ENCODE data around the gene ARL13B. TPM values are rescaled to one million over a fixed set of nuclear protein-coding genes. Genes with fewer than 3 reads are reported as not detected.

ARL13B gene
- 3.4 and 5.7 TPM in 2 replicates for total RNA-seq

GRCh38 chr3:93979850-93980676, at the start of gene ARL13B:
ARL13B (plus strand) TSS chr3:93980155; CDS start chr3:93980424, 269 bp downstream.

GRCh38 chr3:93973131-93974126, 6.5 kb upstream of the ARL13B start, which contains the start of gene PROS1:
PROS1 (minus strand) TSS chr3:93973896; CDS start chr3:93973749, 147 bp downstream.

GRCh38 chr3:94028093-94028837, 48.3 kb downstream of the ARL13B start, which contains the start of gene STX19:
STX19 (minus strand) TSS chr3:94028597; CDS start chr3:94015269, 13,328 bp downstream.

GRCh38 chr3:94062513-94063404, 82.8 kb downstream of the ARL13B start, which contains the start of the genes DHFR2 and NSUN3:
DHFR2 (minus strand) TSS chr3:94062916; CDS start chr3:94061511, 1,405 bp downstream.
NSUN3 (plus strand) TSS chr3:94063061; CDS start chr3:94063127, 66 bp downstream.

Other genes with a start within 250 kb of the ARL13B start
- gene PROS1, start 6.3 kb upstream of the ARL13B start, total RNA-seq = 8.6 and 11.9 TPM in 2 replicates
- not detected in 2 replicates for gene STX19, start 48.4 kb downstream of the ARL13B start, total RNA-seq
- 1.9 and 2.7 TPM in 2 replicates for gene DHFR2, start 82.8 kb downstream of the ARL13B start, total RNA-seq
- gene NSUN3, start 82.9 kb downstream of the ARL13B start, total RNA-seq = 3.3 and 8.2 TPM in 2 replicates

All from bronchus fibroblast of lung (primary cell).